ENCODE measurements around the gene RAB1B.
A peak's percentile ranks its signal among the peaks of the same experiment; 100 is the strongest.

GRCh38 chr11:66311965-66312548 is 43.6 kb downstream of the RAB1B start:
- TF ChIP-seq POLR2A (IDR thresholded peaks at IDR 0.05) (peak; percentile 14), CTCF (IDR thresholded peaks at IDR 0.05) (peak in 1 of 3 experiments; percentile 70)
